SK-N-SH (cell line): ENCODE results near the gene ITGBL1. TPM values are rescaled to one million over a fixed set of nuclear protein-coding genes. Genes with fewer than 3 reads are reported as not detected.

ENCODE experiments used
- CTCF ChIA-PET: fragments of 300-600, 350-600 bp; formaldehyde crosslinking; extraction: SDS; loops from one replicate; lab custom pipeline; 2021; lab: Yijun Ruan, JAX
- POLR2A ChIA-PET: fragments of 350-600 bp; sonication (Branson Sonifier 250); formaldehyde crosslinking; extraction: SDS; loops from one replicate; lab custom pipeline; 2020; ENCODE audit warnings: antibody characterized with exemption, inconsistent platforms; lab: Yijun Ruan, JAX
- DNase-seq: peaks from one replicate; pipeline ENCODE4 v3.0.0; 2012
- H2AFZ ChIP-seq: fragments of 200-600 bp; sonication (generic); 2 replicates; pipeline ENCODE4 v1.8.1; 2016; ENCODE audit warnings: antibody characterized with exemption, mild to moderate bottlenecking, low read depth
- H3F3A ChIP-seq: fragments of 200-600 bp; sonication (generic); replicated peaks from 2 replicates; pipeline ENCODE3; 2016; ENCODE audit warnings: antibody characterized with exemption, mild to moderate bottlenecking; ENCODE audit not compliant: insufficient read depth
- H3K27ac ChIP-seq, 2 experiments: fragments of 200-500 bp in 1 of 2; fragments of 200-600 bp in 1 of 2; sonication (Bioruptor generic) in 1 of 2; sonication (generic), shearing (Covaris generic) in 1 of 2; 2 replicates each; pipeline versions ENCODE4 v1.5.1 to v1.6.1; 2014 to 2016; ENCODE audit warnings: low read depth in 2 of 2, inconsistent platforms in 1 of 2, low read length in 1 of 2, mild to moderate bottlenecking in 1 of 2, mixed read lengths in 1 of 2
- H3K27me3 ChIP-seq: fragments of 200-600 bp; sonication (generic), shearing (Covaris generic); 2 replicates; pipeline ENCODE4 v1.6.1; 2016; ENCODE audit warnings: mixed run types; ENCODE audit not compliant: insufficient read depth
- H3K36me3 ChIP-seq, 2 experiments: fragments of 200-500 bp in 1 of 2; fragments of 200-600 bp in 1 of 2; sonication (Bioruptor generic) in 1 of 2; sonication (generic) in 1 of 2; replicated peaks in 1 of 2; 2 replicates each; pipeline versions ENCODE3 to v1.5.1; 2014 to 2016; ENCODE audit warnings: low read length in 1 of 2, mild to moderate bottlenecking in 1 of 2; ENCODE audit not compliant: insufficient read depth in 2 of 2, control insufficient read depth in 1 of 2
- H3K4me1 ChIP-seq, 2 experiments: fragments of 200-500 bp in 1 of 2; fragments of 200-600 bp in 1 of 2; sonication (Bioruptor generic) in 1 of 2; sonication (generic), shearing (Covaris generic) in 1 of 2; 2 replicates each; pipeline versions ENCODE4 v1.5.1 to v1.6.1; 2014 to 2016; ENCODE audit warnings: low read depth in 1 of 2, low read length in 1 of 2, mixed run types in 1 of 2; ENCODE audit not compliant: insufficient read depth in 2 of 2, control insufficient read depth in 1 of 2
- H3K4me2 ChIP-seq: fragments of 200-600 bp; sonication (generic), shearing (Covaris generic); 2 replicates; pipeline ENCODE4 v1.6.1; 2017; ENCODE audit warnings: mixed run types
- H3K4me3 ChIP-seq, 2 experiments: fragments of 200-500 bp in 1 of 2; fragments of 200-600 bp in 1 of 2; sonication (Bioruptor generic) in 1 of 2; sonication (generic), shearing (Covaris generic) in 1 of 2; 2 replicates each; pipeline versions ENCODE4 v1.5.1 to v1.8.1; 2014 to 2016; ENCODE audit warnings: low read depth in 2 of 2, inconsistent platforms in 1 of 2, low read length in 1 of 2, mild to moderate bottlenecking in 1 of 2, mixed read lengths in 1 of 2, moderate library complexity in 1 of 2
- H3K79me2 ChIP-seq: fragments of 200-600 bp; sonication (generic); 2 replicates; pipeline ENCODE4 v1.8.1; 2017; ENCODE audit warnings: mild to moderate bottlenecking; ENCODE audit not compliant: insufficient read depth
- H3K9ac ChIP-seq: fragments of 200-600 bp; sonication (generic); 2 replicates; pipeline ENCODE4 v1.6.1; 2017; ENCODE audit warnings: mixed run types
- H3K9me2 ChIP-seq: fragments of 200-600 bp; sonication (generic); 2 replicates; pipeline ENCODE4 v1.6.1; 2017; ENCODE audit warnings: mixed run types
- H3K9me3 ChIP-seq: fragments of 200-600 bp; sonication (generic); 2 replicates; pipeline ENCODE4 v1.6.1; 2017; ENCODE audit warnings: mixed run types, mild to moderate bottlenecking, moderate library complexity
- H4K20me1 ChIP-seq: fragments of 200-600 bp; sonication (generic); 2 replicates; pipeline ENCODE4 v1.6.1; 2017; ENCODE audit warnings: mild to moderate bottlenecking, mixed run types; ENCODE audit not compliant: insufficient read depth
- CHD2 ChIP-seq: fragments of 150-350 bp; IDR thresholded peaks from 2 replicates; pipeline ENCODE4 v1.6.1; 2018; ENCODE audit warnings: low read length; ENCODE audit not compliant: partially characterized antibody
- CTCF ChIP-seq: fragments of 200-600 bp; sonication (generic); IDR thresholded peaks from 2 replicates; pipeline ENCODE4 v1.6.1; 2017; ENCODE audit warnings: antibody characterized with exemption, mild to moderate bottlenecking, moderate library complexity
- EP300 ChIP-seq, 2 experiments: IDR thresholded peaks; 2 replicates each; pipeline versions ENCODE4 v1.4.0 to v1.6.1; 2012; ENCODE audit warnings: borderline replicate concordance in 1 of 2, low read depth in 1 of 2, low read length in 1 of 2
- FOSL2 ChIP-seq: IDR thresholded peaks from 2 replicates; pipeline ENCODE4 v1.4.0; 2012; ENCODE audit warnings: low read depth, mild to moderate bottlenecking, moderate library complexity, borderline replicate concordance
- FOXJ3 ChIP-seq: sonication (generic); formaldehyde crosslinking; IDR thresholded peaks from 2 replicates; pipeline ENCODE4 v1.5.1; 2020; ENCODE audit warnings: mild to moderate bottlenecking, missing genetic modification reagents
- FOXM1 ChIP-seq: IDR thresholded peaks from 2 replicates; pipeline ENCODE4 v1.4.0; 2012; ENCODE audit warnings: low read depth, mild to moderate bottlenecking
- GABPA ChIP-seq: IDR thresholded peaks from 2 replicates; pipeline ENCODE4 v1.4.0; 2012; ENCODE audit warnings: low read depth, mild to moderate bottlenecking
- GATA2 ChIP-seq: sonication (generic); formaldehyde crosslinking; IDR thresholded peaks from 2 replicates; pipeline ENCODE4 v1.5.0; 2020; ENCODE audit warnings: mild to moderate bottlenecking, missing genetic modification reagents
- JUND ChIP-seq: IDR thresholded peaks from 2 replicates; pipeline ENCODE4 v1.4.0; 2012
- MXI1 ChIP-seq: IDR thresholded peaks from 2 replicates; pipeline ENCODE4 v1.6.1; 2012; ENCODE audit warnings: mild to moderate bottlenecking, low read depth, low read length, improper control_type of control experiment
- NFIC ChIP-seq: IDR thresholded peaks from 2 replicates; pipeline ENCODE4 v1.4.0; 2012; ENCODE audit warnings: borderline replicate concordance
- POLR2AphosphoS5 ChIP-seq: IDR thresholded peaks from 2 replicates; pipeline ENCODE4 v1.6.1; 2012; ENCODE audit warnings: low read depth, low read length
- RAD21 ChIP-seq: IDR thresholded peaks from 2 replicates; pipeline ENCODE4 v1.6.1; 2012; ENCODE audit warnings: mild to moderate bottlenecking, low read length
- RFX5 ChIP-seq: IDR thresholded peaks from 2 replicates; pipeline ENCODE4 v1.6.1; 2012; ENCODE audit warnings: mild to moderate bottlenecking, improper control_type of control experiment, low read length
- RXRA ChIP-seq: IDR thresholded peaks from 2 replicates; pipeline ENCODE4 v1.4.0; 2012; ENCODE audit warnings: low read depth, mild to moderate bottlenecking, borderline replicate concordance
- SMC3 ChIP-seq: IDR thresholded peaks from 2 replicates; pipeline ENCODE4 v1.6.1; 2012; ENCODE audit warnings: low read depth, low read length, improper control_type of control experiment
- TCF12 ChIP-seq: IDR thresholded peaks from 2 replicates; pipeline ENCODE4 v1.4.0; 2012
- TEAD4 ChIP-seq: IDR thresholded peaks from 2 replicates; pipeline ENCODE4 v1.4.0; 2012; ENCODE audit warnings: mild to moderate bottlenecking, borderline replicate concordance; ENCODE audit not compliant: insufficient read depth
- USF1 ChIP-seq: IDR thresholded peaks from 2 replicates; pipeline ENCODE4 v1.4.0; 2012; ENCODE audit warnings: low read depth, borderline replicate concordance
- ZBTB33 ChIP-seq: IDR thresholded peaks from 2 replicates; pipeline ENCODE4 v1.4.0; 2012; ENCODE audit warnings: low read depth, borderline replicate concordance
- WGBS: methylation state at CpG from one replicate; pipeline ENCODE4 v1.1.6; 2017; ENCODE audit warnings: low lambda C conversion rate; 5-methylcytosine and 5-hydroxymethylcytosine counted together
- polyA plus RNA-seq, 3 experiments: library from polyadenylated mRNA; depleted of rRNA; stranded (reverse); fragments of >200 nt; gene quantifications; 2 replicates each; pipeline ENCODE4 v1.2.3, GENCODE V29; 2012

ITGBL1 gene
- polyA plus RNA-seq, 1 of the 3 experiments (the other 2 are of a cell fraction), result 78.7 TPM

GRCh38 chr13:101473458-101473857 is 21.0 kb downstream of the ITGBL1 start (continued):
- TF ChIP-seq CTCF (no peak), TEAD4 (no peak), EP300 (IDR thresholded peaks at IDR 0.05; ENCODE audit: borderline replicate concordance in 1 of 2, low read depth in 1 of 2, low read length in 1 of 2) (peak in 1 of 2 experiments; percentile 50; a peak in 1 of 4 replicates), FOXJ3 (no peak), ZBTB33 (no peak)

- Histone ChIP-seq H3K4me2 (peak overlapping the region; percentile 41; the same call in 1 of the 2 replicates), H3K9me3 (peaks cover 9% of the 10 kb centered on the region; the same call in 1 of the 2 replicates), H3K27me3 (no peaks in the 10 kb centered on the region), H4K20me1 (no peaks in the 10 kb centered on the region), H3K4me3 (no peak overlapping the region), H3K9ac (no peak overlapping the region), H3K27ac (peak overlapping the region in 1 of 2 experiments; percentile 55; a peak in 2 of 4 replicates), H2AFZ (no peak overlapping the region), H3K9me2 (no peaks in the 10 kb centered on the region), H3K36me3 (peaks cover 0 to 35% of the 10 kb centered on the region in 2 experiments), H3K4me1 (peaks cover 7 to 8% of the 10 kb centered on the region in 2 experiments; a peak in 2 of 4 replicates), H3K79me2 (peaks cover 61% of the 10 kb centered on the region), H3F3A (peaks cover 7% of the 10 kb centered on the region)
- DNase-seq, result no peak
- ChIA-PET CTCF (interaction anchor here (0.6 to 2.2 kb wide), 4 partner anchors 13 to 330 kb away, joined by 3 to 12 read pairs (median 6); no protein-coding TSS in a partner anchor), POLR2A (no interaction called here)
- 51% methylated on average over 2 of the region's 2 CpGs for WGBS
- TF ChIP-seq EP300 (IDR thresholded peaks at IDR 0.05; ENCODE audit: borderline replicate concordance in 1 of 2, low read depth in 1 of 2, low read length in 1 of 2) (peak in 1 of 2 experiments; percentile 47; a peak in 1 of 4 replicates), POLR2AphosphoS5 (peak; percentile 47; the same call in 1 of the 2 replicates), TCF12 (peak; percentile 54), NFIC (peak; percentile 83), MXI1 (no peak), RXRA (peak; percentile 43; the same call in 1 of the 2 replicates), JUND (peak; percentile 25; the same call in 1 of the 2 replicates), USF1 (no peak), SMC3 (peak; percentile 67), FOXJ3 (no peak), CHD2 (no peak), RFX5 (no peak), FOXM1 (no peak), CTCF (peak; percentile 69), GABPA (no peak), RAD21 (peak; percentile 75), FOSL2 (0 out of 2 replicates have a peak, but pooled peaks have one; percentile 13), GATA2 (no peak)
Measured at GRCh38 chr13:101474419-101474957, 22.0 kb downstream of the ITGBL1 start.
